Psoas muscle (tissue), 8 donors: ENCODE measurements around the gene RCHY1. TPM values are rescaled to one million over a fixed set of nuclear protein-coding genes. Genes with fewer than 3 reads are reported as not detected.
A peak's percentile ranks its signal among the peaks of the same experiment; 100 is the strongest.
"Not testable (repeated sequence)": the region's sequence is repeated elsewhere in the genome, so short reads cannot be mapped to it uniquely, and the experiment has no call there.

Source experiments
- ATAC-seq, 4 donors: fragments of 200-7000 bp; cut with Tn5 transposase; one replicate each; pipeline ENCODE4 v1.9.1; 2020; ENCODE audit warnings: moderate library complexity in 3 of 4, mild to moderate bottlenecking in 2 of 4
- DNase-seq, 2 donors: peaks; one replicate each; pipeline ENCODE4 v3.0.0-alpha.2; 2020
- H3K27ac ChIP-seq: fragments of 200-600 bp; one replicate; pipeline ENCODE4 v1.8.0; 2022
- H3K27me3 ChIP-seq, 3 donors: fragments of 200-600 bp in 1 of 3; one replicate each; pipeline versions ENCODE4 v1.6.1 to v1.8.0; 2013 to 2022; ENCODE audit warnings: low read length in 2 of 3, mild to moderate bottlenecking in 2 of 3, moderate library complexity in 1 of 3; ENCODE audit not compliant: insufficient read depth in 3 of 3
- H3K36me3 ChIP-seq, 2 donors: fragments of 200-600 bp in 1 of 2; one replicate each; pipeline versions ENCODE4 v1.6.1 to v1.8.0; 2013 to 2022; ENCODE audit warnings: low read depth in 1 of 2, mild to moderate bottlenecking in 1 of 2, moderate library complexity in 1 of 2; ENCODE audit not compliant: insufficient read depth in 1 of 2
- H3K4me1 ChIP-seq: fragments of 200-600 bp; one replicate; pipeline ENCODE4 v1.8.0; 2022
- H3K4me3 ChIP-seq: fragments of 200-600 bp; one replicate; pipeline ENCODE4 v1.8.0; 2022; ENCODE audit warnings: mild to moderate bottlenecking
- H3K9me3 ChIP-seq: fragments of 200-600 bp; one replicate; pipeline ENCODE4 v1.8.0; 2022
- CTCF ChIP-seq: fragments of 200-600 bp; IDR thresholded peaks from one replicate; pipeline ENCODE4 v1.8.0; 2022; ENCODE audit warnings: antibody characterized with exemption
- WGBS, 3 donors: extraction: QIAGEN DNeasy Blood & Tissue Kit; methylation state at CpG; one replicate each; pipeline versions ENCODE4 v1.1.6 to v1.1.7; 2013; 5-methylcytosine and 5-hydroxymethylcytosine counted together
- intact Hi-C, 2 donors: fragments of 100-400 bp; cut with DNase I; formaldehyde crosslinking; loops; one replicate each; pipeline versions ENCODE4 v1.11.0 to v1.14.2; 2022
- polyA plus RNA-seq, 3 donors: library from polyadenylated mRNA; stranded (reverse); fragments of 200-250 nt; gene quantifications; one replicate each; pipeline ENCODE4 v1.2.3, GENCODE V29; 2013
- total RNA-seq, 4 donors: library from RNA; stranded (reverse); fragmentation: NEBNext Ultra II Directional in 2 of 4; extraction: Animal tissue kit (Norgen Biotek cat#: 25700) in 2 of 4; gene quantifications; one replicate each; pipeline versions ENCODE4 v1.2.1 to v1.2.4, GENCODE V29; 2021 to 2023
- donor health status: healthy with polysubstance abuse.
- donor health status: DM: no; HTN: no; CAD: no; lungs with moderate emphysema.
- donor health status: Bipolar disorder and iron deficiency.
- donor health status: healthy.
- donor health status: DM: yes; HTN: yes; CAD: no.
- donor health status: DM: no; HTN: no; CAD: no.
- donor health status: DM: no; HTN: no; CAD: no.
- donor health status: DM: yes; HTN: yes; CAD: no.

The RCHY1 gene
- total and polyA plus RNA-seq, 7 donors = 15.6 to 50.7 (median 28.2) TPM

- H3K27ac ChIP-seq = no peak overlapping the region
- no peaks in the 10 kb centered on the region for H3K4me1 ChIP-seq
- TF ChIP-seq CTCF = no peak
- peaks cover 0 to 4% (median 0%) of the 10 kb centered on the region in 3 donors for H3K27me3 ChIP-seq
- no peaks in the 10 kb centered on the region for H3K9me3 ChIP-seq
- DNase-seq (no peak), ATAC-seq (no peak)
- no peak overlapping the region for H3K4me3 ChIP-seq
- H3K36me3 ChIP-seq = no peaks in the 10 kb centered on the region
- intact Hi-C loops = no loop called here
Observed at GRCh38 chr4:75552452-75552851, 38.2 kb upstream of the RCHY1 start.

GRCh38 chr4:75549019-75549418 lies 34.8 kb upstream of the RCHY1 start:
- intact Hi-C loops = no loop called here
- Histone ChIP-seq H3K4me1 (no peaks in the 10 kb centered on the region), H3K27ac (no peak overlapping the region), H3K27me3 (no peaks in the 10 kb centered on the region), H3K4me3 (no peak overlapping the region), H3K36me3 (peaks cover 5 to 17% of the 10 kb centered on the region in 2 donors), H3K9me3 (no peaks in the 10 kb centered on the region)
- no peak for DNase-seq
- ATAC-seq = no peak
- TF ChIP-seq CTCF = no peak
- WGBS, 3 donors = 77 to 89% (median 78%) methylated on average over 2 of the region's 2 CpGs

- Histone ChIP-seq H3K27me3 (no peaks in the 10 kb centered on the region), H3K9me3 (no peaks in the 10 kb centered on the region), H3K4me3 (no peak overlapping the region), H3K36me3 (peaks cover 5 to 27% of the 10 kb centered on the region in 2 donors), H3K4me1 (no peaks in the 10 kb centered on the region), H3K27ac (no peak overlapping the region)
- ATAC-seq = peak in 1 of 4 donors; percentile 22
- TF ChIP-seq CTCF = no peak
- DNase-seq = peak; percentile 41 to 59
- WGBS, 3 donors = 64 to 66% (median 65%) methylated on average over 15 of the region's 15 CpGs
- intact Hi-C loops = no loop called here
Observed at GRCh38 chr4:75547647-75548387, 33.6 kb upstream of the RCHY1 start.

- Histone ChIP-seq H3K27ac (no peak overlapping the region), H3K9me3 (no peaks in the 10 kb centered on the region), H3K4me3 (no peak overlapping the region), H3K4me1 (no peaks in the 10 kb centered on the region), H3K36me3 (peaks cover 5 to 39% of the 10 kb centered on the region in 2 donors), H3K27me3 (no peaks in the 10 kb centered on the region)
- DNase-seq = no peak
- intact Hi-C loops = no loop called here
- no peak for ATAC-seq
- no peak for TF ChIP-seq CTCF
- 80 to 92% (median 91%) methylated on average over 5 of the region's 5 CpGs for WGBS, 3 donors
Observed at GRCh38 chr4:75545526-75545925, 31.3 kb upstream of the RCHY1 start.

- DNase-seq (no peak), ATAC-seq (no peak)
- Histone ChIP-seq H3K27ac (no peak overlapping the region), H3K36me3 (peaks cover 5 to 45% of the 10 kb centered on the region in 2 donors), H3K9me3 (no peaks in the 10 kb centered on the region), H3K4me1 (no peaks in the 10 kb centered on the region), H3K27me3 (no peaks in the 10 kb centered on the region), H3K4me3 (no peak overlapping the region)
- intact Hi-C loops = no loop called here
- 91 to 95% (median 92%) methylated on average over 3 of the region's 3 CpGs for WGBS, 3 donors
- TF ChIP-seq CTCF = no peak
Observed at GRCh38 chr4:75544870-75545269, 30.7 kb upstream of the RCHY1 start.

- intact Hi-C loops, H3K4me3 ChIP-seq, H3K27ac ChIP-seq, H3K4me1 ChIP-seq, ATAC-seq, H3K27me3 ChIP-seq, H3K9me3 ChIP-seq, DNase-seq: not testable (repeated sequence)
- WGBS, 3 donors = 91 to 96% (median 92%) methylated on average over 8 of the region's 8 CpGs
- peaks cover 5 to 51% of the 10 kb centered on the region in 2 donors for H3K36me3 ChIP-seq
Observed at GRCh38 chr4:75544220-75544619, 30.0 kb upstream of the RCHY1 start.
